Measurements from ENCODE around the gene DIAPH1. TPM values are rescaled to one million over a fixed set of nuclear protein-coding genes. Genes with fewer than 3 reads are reported as not detected.
A peak's percentile ranks its signal among the peaks of the same experiment; 100 is the strongest.

DIAPH1 gene
- total RNA-seq, 1 experiment from 2014 or later, result 142 TPM

DNA sequence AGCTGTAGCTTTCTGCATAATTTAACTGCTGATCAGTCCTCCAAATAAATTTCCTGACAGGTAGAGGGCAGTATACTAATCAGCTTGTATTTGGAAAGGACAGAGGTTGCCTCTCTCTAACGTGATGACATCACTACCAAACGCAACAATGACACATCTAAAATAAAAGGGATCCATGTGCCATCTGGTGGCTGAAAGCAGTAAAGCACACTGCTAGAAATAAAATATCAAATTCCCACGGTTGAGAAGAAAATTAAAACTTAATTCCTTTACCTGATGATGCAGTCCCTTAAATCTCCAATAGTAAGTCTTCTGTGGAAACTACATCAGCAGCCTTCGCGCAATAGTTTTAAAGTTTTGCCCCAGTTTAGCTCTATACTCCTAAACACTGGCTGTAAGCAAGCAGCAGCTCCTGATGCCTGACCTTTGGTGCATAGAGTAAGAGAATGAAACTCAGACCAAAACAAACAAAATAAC is 54.5 kb downstream of the DIAPH1 start:
- no peak overlapping the region for H2AFZ ChIP-seq (ENCODE audit: low read depth, low read length, poor library complexity, severe bottlenecking)
- DNase-seq (ENCODE audit: low read depth, low spot score) (peak; percentile 95), ATAC-seq (peak; percentile 88)
- ChIA-PET RAD21 (ENCODE audit: low non-redundant PET in 1 of 2, low total read pairs in 2 of 2, uncharacterized antibody in 2 of 2, unreplicated experiment in 2 of 2) (interaction anchor here (0.8 to 0.9 kb wide), 4 partner anchors 151 to 244 kb away, joined by 3 to 9 read pairs (median 6); partner anchors contain the start of genes PCDHGA10 (in 2 of the 2) and TAF7 (in 2 of the 2)), CTCF (interaction anchor here (0.6 to 2.0 kb wide), 42 partner anchors 11 to 759 kb away, joined by 3 to 73 read pairs (median 4); partner anchors contain the start of genes DIAPH1, HDAC3, PCDHA10 and PCDHB10), POLR2A (interaction anchor here (0.8 to 1.7 kb wide), 5 partner anchors 43 to 341 kb away, joined by 3 to 9 read pairs (median 4); partner anchors contain the start of genes HDAC3, PCDHB14, PCDHGA10 and RELL2)
- BruUV-seq (replicated peaks), result no TSS peak
- H3K27ac ChIP-seq (ENCODE audit: low read depth, low read length), result peak overlapping the region; percentile 76; the same call in 1 of the 2 replicates
- H3K9me3 ChIP-seq (ENCODE audit: control insufficient read depth in 1 of 2, insufficient read depth in 1 of 2, low read depth in 1 of 2, low read length in 2 of 2), result no peaks in the 10 kb centered on the region
- peaks cover 0 to 14% of the 10 kb centered on the region in 2 experiments; a peak in 1 of 4 replicates for H3K4me1 ChIP-seq (ENCODE audit: control insufficient read depth in 1 of 2, insufficient read depth in 2 of 2, low read length in 2 of 2)
- intact Hi-C loops (cut with micrococcal nuclease), result loop anchor here (1.0 to 10.0 kb wide), 5 partner anchors 151 to 709 kb away; partner anchors contain the start of genes PCDHA10, PCDHGB2 and TAF7
- peak overlapping the region; percentile 42 for H3K9ac ChIP-seq (ENCODE audit: low read length)
- no peaks in the 10 kb centered on the region for H3K9me2 ChIP-seq (ENCODE audit: insufficient read depth)
- peak overlapping the region; percentile 27; the same call in 1 of the 2 replicates for H3K4me2 ChIP-seq (ENCODE audit: low read length)
- peaks cover 35% of the 10 kb centered on the region for H3K79me2 ChIP-seq (ENCODE audit: insufficient read depth, low read length)
- no peaks in the 10 kb centered on the region for H3K27me3 ChIP-seq (ENCODE audit: insufficient read depth, low read length)
- H3K4me3 ChIP-seq (replicated peaks in 1 of 2; ENCODE audit: low read depth in 1 of 2, low read length in 2 of 2), result no peak overlapping the region
- H3K36me3 ChIP-seq (ENCODE audit: control insufficient read depth in 1 of 2, insufficient read depth in 2 of 2, low read length in 2 of 2), result peaks cover 14 to 45% of the 10 kb centered on the region in 2 experiments; a peak in 3 of 4 replicates
- no peaks in the 10 kb centered on the region for H4K20me1 ChIP-seq (ENCODE audit: insufficient read depth)
- TF ChIP-seq, protein P1, sequence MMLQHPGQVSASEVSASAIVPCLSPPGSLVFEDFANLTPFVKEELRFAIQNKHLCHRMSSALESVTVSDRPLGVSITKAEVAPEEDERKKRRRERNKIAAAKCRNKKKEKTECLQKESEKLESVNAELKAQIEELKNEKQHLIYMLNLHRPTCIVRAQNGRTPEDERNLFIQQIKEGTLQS (IDR thresholded peaks at IDR 0.05), result no peak
- TF ChIP-seq EZH2 (IDR thresholded peaks at IDR 0.05) (no peak), POLR2A (IDR thresholded peaks at IDR 0.05; ENCODE audit: borderline replicate concordance, extremely low read depth, insufficient read depth, insufficient read length) (no peak), EGR1 (IDR thresholded peaks at IDR 0.05; ENCODE audit: low read depth) (no peak), CEBPB (IDR thresholded peaks at IDR 0.05; ENCODE audit: low read depth) (0 out of 2 replicates have a peak, but pooled peaks have one; percentile 51), SP1 (IDR thresholded peaks at IDR 0.05; ENCODE audit: low read depth) (peak; percentile 81), CBX3 (IDR thresholded peaks at IDR 0.05; ENCODE audit: low read depth) (peak; percentile 100), RAD21 (IDR thresholded peaks at IDR 0.05; ENCODE audit: low read depth) (peak; percentile 77), JUND (IDR thresholded peaks at IDR 0.05) (peak; percentile 68), YY1 (IDR thresholded peaks at IDR 0.05; ENCODE audit: extremely low read depth, insufficient replicate concordance, low read depth, low read length) (peak; percentile 68), POLR2AphosphoS5 (IDR thresholded peaks at IDR 0.05; ENCODE audit: low read depth, low read length) (peak; percentile 14; the same call in 1 of the 2 replicates), TCF7L2 (IDR thresholded peaks at IDR 0.05; ENCODE audit: borderline replicate concordance, extremely low read depth, insufficient read depth, insufficient read length) (no peak), ZFX (IDR thresholded peaks at IDR 0.05) (no peak), SRF (IDR thresholded peaks at IDR 0.05; ENCODE audit: low read depth) (no peak), FOSL1 (IDR thresholded peaks at IDR 0.05; ENCODE audit: low read depth) (peak; percentile 45), SIN3A (IDR thresholded peaks at IDR 0.05; ENCODE audit: low read depth) (0 out of 2 replicates have a peak, but pooled peaks have one; percentile 10), EZH2phosphoT487 (IDR thresholded peaks at IDR 0.05; ENCODE audit: borderline replicate concordance) (no peak)
- TF ChIP-seq, protein P2, sequence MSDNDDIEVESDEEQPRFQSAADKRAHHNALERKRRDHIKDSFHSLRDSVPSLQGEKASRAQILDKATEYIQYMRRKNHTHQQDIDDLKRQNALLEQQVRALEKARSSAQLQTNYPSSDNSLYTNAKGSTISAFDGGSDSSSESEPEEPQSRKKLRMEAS (IDR thresholded peaks at IDR 0.05), result no peak; the same call in 1 of the 2 replicates
- TF ChIP-seq, protein P3, sequence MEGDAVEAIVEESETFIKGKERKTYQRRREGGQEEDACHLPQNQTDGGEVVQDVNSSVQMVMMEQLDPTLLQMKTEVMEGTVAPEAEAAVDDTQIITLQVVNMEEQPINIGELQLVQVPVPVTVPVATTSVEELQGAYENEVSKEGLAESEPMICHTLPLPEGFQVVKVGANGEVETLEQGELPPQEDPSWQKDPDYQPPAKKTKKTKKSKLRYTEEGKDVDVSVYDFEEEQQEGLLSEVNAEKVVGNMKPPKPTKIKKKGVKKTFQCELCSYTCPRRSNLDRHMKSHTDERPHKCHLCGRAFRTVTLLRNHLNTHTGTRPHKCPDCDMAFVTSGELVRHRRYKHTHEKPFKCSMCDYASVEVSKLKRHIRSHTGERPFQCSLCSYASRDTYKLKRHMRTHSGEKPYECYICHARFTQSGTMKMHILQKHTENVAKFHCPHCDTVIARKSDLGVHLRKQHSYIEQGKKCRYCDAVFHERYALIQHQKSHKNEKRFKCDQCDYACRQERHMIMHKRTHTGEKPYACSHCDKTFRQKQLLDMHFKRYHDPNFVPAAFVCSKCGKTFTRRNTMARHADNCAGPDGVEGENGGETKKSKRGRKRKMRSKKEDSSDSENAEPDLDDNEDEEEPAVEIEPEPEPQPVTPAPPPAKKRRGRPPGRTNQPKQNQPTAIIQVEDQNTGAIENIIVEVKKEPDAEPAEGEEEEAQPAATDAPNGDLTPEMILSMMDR (IDR thresholded peaks at IDR 0.05 in 2 of 3, conservative IDR thresholded peaks at IDR 0.05 in 1 of 3; ENCODE audit: borderline replicate concordance in 1 of 3, insufficient read depth in 1 of 3, low read depth in 2 of 3, low read length in 2 of 3), result peak; percentile 76 to 99 (median 98)
- TF ChIP-seq, protein P4, sequence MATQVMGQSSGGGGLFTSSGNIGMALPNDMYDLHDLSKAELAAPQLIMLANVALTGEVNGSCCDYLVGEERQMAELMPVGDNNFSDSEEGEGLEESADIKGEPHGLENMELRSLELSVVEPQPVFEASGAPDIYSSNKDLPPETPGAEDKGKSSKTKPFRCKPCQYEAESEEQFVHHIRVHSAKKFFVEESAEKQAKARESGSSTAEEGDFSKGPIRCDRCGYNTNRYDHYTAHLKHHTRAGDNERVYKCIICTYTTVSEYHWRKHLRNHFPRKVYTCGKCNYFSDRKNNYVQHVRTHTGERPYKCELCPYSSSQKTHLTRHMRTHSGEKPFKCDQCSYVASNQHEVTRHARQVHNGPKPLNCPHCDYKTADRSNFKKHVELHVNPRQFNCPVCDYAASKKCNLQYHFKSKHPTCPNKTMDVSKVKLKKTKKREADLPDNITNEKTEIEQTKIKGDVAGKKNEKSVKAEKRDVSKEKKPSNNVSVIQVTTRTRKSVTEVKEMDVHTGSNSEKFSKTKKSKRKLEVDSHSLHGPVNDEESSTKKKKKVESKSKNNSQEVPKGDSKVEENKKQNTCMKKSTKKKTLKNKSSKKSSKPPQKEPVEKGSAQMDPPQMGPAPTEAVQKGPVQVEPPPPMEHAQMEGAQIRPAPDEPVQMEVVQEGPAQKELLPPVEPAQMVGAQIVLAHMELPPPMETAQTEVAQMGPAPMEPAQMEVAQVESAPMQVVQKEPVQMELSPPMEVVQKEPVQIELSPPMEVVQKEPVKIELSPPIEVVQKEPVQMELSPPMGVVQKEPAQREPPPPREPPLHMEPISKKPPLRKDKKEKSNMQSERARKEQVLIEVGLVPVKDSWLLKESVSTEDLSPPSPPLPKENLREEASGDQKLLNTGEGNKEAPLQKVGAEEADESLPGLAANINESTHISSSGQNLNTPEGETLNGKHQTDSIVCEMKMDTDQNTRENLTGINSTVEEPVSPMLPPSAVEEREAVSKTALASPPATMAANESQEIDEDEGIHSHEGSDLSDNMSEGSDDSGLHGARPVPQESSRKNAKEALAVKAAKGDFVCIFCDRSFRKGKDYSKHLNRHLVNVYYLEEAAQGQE (IDR thresholded peaks at IDR 0.05; ENCODE audit: low read depth), result no peak

Measured in HCT116 (cell line).